IPS-15b (cell line): ENCODE measurements around the gene IL17A.
"Not testable (repeated sequence)": the region's sequence is repeated elsewhere in the genome, so short reads cannot be mapped to it uniquely, and the experiment has no call there.

Experiments used
- H3K27me3 ChIP-seq: one replicate; pipeline ENCODE4 v1.6.1; 2013; ENCODE audit warnings: low read length; ENCODE audit not compliant: control insufficient read depth, insufficient read depth
- H3K36me3 ChIP-seq: one replicate; pipeline ENCODE4 v1.6.1; 2013; ENCODE audit warnings: low read length; ENCODE audit not compliant: control insufficient read depth, insufficient read depth
- H3K4me1 ChIP-seq: one replicate; pipeline ENCODE4 v1.6.1; 2013; ENCODE audit warnings: mild to moderate bottlenecking, low read length; ENCODE audit not compliant: control insufficient read depth, insufficient read depth
- H3K4me3 ChIP-seq: one replicate; pipeline ENCODE4 v1.5.1; 2013; ENCODE audit warnings: low read depth, low read length
- H3K9ac ChIP-seq: one replicate; pipeline ENCODE4 v1.6.1; 2013; ENCODE audit warnings: low read depth, mild to moderate bottlenecking, low read length
- H3K9me3 ChIP-seq: one replicate; pipeline ENCODE4 v1.6.1; 2013; ENCODE audit warnings: mild to moderate bottlenecking, low read length; ENCODE audit not compliant: control insufficient read depth, insufficient read depth

Gene IL17A

DNA sequence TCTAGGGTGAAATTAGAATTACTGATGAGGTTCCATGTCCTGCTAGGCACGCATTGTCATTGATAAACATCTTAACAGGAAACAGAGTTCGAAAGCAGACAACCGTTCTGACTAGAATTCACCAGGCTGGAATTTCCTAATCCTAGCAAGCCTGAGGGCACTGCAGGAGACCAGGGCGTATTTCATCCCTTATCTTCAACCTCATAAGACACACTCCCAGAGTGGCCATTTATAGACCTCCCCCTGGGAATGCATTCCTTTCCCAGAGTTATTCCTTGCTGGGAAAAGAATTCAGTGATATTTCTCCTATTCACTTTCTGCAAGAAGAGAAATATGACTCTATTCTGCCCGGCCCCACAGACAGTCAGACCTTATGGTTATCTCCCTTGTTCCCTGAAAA lies 13.9 kb downstream of the IL17A start:
- H3K4me3 ChIP-seq, H3K27me3 ChIP-seq, H3K9ac ChIP-seq, H3K9me3 ChIP-seq, H3K4me1 ChIP-seq, H3K36me3 ChIP-seq: not testable (repeated sequence)

DNA sequence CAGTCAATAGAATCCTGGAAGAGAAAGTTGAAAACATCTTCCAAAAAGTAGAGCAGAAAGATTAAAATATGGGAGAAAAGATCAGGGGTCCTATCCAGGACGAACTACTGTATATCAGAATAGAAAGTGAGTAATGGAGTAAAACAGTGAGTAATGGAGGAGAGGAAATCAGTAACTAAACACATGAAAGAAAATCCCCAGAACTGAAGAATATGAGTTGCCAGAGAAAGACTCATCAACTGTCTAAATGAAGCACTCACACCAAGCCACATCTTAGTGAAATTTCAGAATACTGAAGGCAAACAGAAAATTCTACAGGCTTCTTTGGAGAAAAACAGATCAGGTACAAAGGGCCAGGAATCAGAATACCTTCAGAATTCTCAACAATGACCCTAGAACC lies 14.9 kb downstream of the IL17A start:
- H3K27me3 ChIP-seq = no peaks in the 10 kb centered on the region
- no peak overlapping the region for H3K9ac ChIP-seq
- H3K9me3 ChIP-seq = no peaks in the 10 kb centered on the region
- no peaks in the 10 kb centered on the region for H3K36me3 ChIP-seq
- no peaks in the 10 kb centered on the region for H3K4me1 ChIP-seq
- no peak overlapping the region for H3K4me3 ChIP-seq

GRCh38 chr6:52201493-52201892 lies 15.3 kb downstream of the IL17A start:
- Histone ChIP-seq H3K4me3 (no peak overlapping the region), H3K4me1 (no peaks in the 10 kb centered on the region), H3K27me3 (no peaks in the 10 kb centered on the region), H3K9ac (no peak overlapping the region), H3K9me3 (no peaks in the 10 kb centered on the region), H3K36me3 (no peaks in the 10 kb centered on the region)

DNA sequence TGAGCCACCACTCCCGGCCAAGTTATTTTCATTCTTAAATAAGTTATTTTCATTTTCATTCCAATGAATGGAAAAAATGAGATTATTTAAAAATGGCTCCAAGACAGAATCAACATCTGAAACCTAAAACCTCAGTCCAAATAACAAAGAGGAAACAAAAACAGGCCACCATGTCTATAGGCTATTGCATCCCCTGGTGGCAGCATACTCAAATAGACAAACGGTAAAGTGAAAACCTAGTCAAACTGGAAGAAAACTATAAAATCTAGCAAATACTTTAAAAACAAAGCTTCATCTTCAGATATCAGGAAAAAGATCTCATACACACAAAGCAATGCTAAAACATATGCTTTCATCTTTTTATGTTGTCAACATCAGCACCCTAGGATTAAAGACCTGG lies 20.9 kb downstream of the IL17A start:
- no peak overlapping the region for H3K9ac ChIP-seq
- H3K36me3 ChIP-seq = no peaks in the 10 kb centered on the region
- no peak overlapping the region for H3K4me3 ChIP-seq
- H3K4me1 ChIP-seq = no peaks in the 10 kb centered on the region
- no peaks in the 10 kb centered on the region for H3K27me3 ChIP-seq
- H3K9me3 ChIP-seq = no peaks in the 10 kb centered on the region

- no peaks in the 10 kb centered on the region for H3K27me3 ChIP-seq
- no peaks in the 10 kb centered on the region for H3K9me3 ChIP-seq
- no peak overlapping the region for H3K4me3 ChIP-seq
- no peaks in the 10 kb centered on the region for H3K36me3 ChIP-seq
- H3K9ac ChIP-seq = no peak overlapping the region
- no peaks in the 10 kb centered on the region for H3K4me1 ChIP-seq
Measured at GRCh38 chr6:52208612-52209011, 22.4 kb downstream of the IL17A start.

- no peaks in the 10 kb centered on the region for H3K4me1 ChIP-seq
- H3K4me3 ChIP-seq = no peak overlapping the region
- H3K9ac ChIP-seq = no peak overlapping the region
- no peaks in the 10 kb centered on the region for H3K27me3 ChIP-seq
- no peaks in the 10 kb centered on the region for H3K36me3 ChIP-seq
- no peaks in the 10 kb centered on the region for H3K9me3 ChIP-seq
Measured at GRCh38 chr6:52209770-52210169, 23.6 kb downstream of the IL17A start.

GRCh38 chr6:52210227-52210626 lies 24.1 kb downstream of the IL17A start:
- Histone ChIP-seq H3K27me3 (no peaks in the 10 kb centered on the region), H3K9ac (no peak overlapping the region), H3K4me3 (no peak overlapping the region), H3K36me3 (no peaks in the 10 kb centered on the region), H3K4me1 (no peaks in the 10 kb centered on the region), H3K9me3 (no peaks in the 10 kb centered on the region)

GRCh38 chr6:52213127-52213526 lies 27.0 kb downstream of the IL17A start:
- no peaks in the 10 kb centered on the region for H3K9me3 ChIP-seq
- no peak overlapping the region for H3K9ac ChIP-seq
- no peaks in the 10 kb centered on the region for H3K27me3 ChIP-seq
- H3K36me3 ChIP-seq = no peaks in the 10 kb centered on the region
- no peaks in the 10 kb centered on the region for H3K4me1 ChIP-seq
- H3K4me3 ChIP-seq = no peak overlapping the region

DNA sequence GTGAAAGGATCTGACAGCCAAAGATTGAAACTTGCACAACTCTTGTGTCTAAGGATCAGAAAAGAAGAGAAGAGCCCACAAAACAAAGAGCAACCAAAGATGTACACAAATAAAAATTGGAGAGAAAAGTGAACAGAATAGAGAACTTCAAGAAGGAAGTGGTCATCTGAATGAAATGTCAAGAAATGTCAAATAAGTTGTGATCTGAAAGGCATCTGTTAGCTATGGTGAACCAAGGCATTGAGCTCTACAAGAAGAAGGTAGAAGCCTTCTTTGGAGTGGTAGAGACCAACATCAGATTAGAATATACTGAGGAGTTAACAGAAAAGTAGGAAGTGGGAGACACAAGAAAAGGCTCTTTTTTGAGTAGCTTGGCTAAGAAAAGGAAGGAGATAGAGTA lies 29.6 kb downstream of the IL17A start:
- no peaks in the 10 kb centered on the region for H3K36me3 ChIP-seq
- no peak overlapping the region for H3K9ac ChIP-seq
- no peak overlapping the region for H3K4me3 ChIP-seq
- H3K27me3 ChIP-seq = no peaks in the 10 kb centered on the region
- H3K4me1 ChIP-seq = no peaks in the 10 kb centered on the region
- H3K9me3 ChIP-seq = no peaks in the 10 kb centered on the region

DNA sequence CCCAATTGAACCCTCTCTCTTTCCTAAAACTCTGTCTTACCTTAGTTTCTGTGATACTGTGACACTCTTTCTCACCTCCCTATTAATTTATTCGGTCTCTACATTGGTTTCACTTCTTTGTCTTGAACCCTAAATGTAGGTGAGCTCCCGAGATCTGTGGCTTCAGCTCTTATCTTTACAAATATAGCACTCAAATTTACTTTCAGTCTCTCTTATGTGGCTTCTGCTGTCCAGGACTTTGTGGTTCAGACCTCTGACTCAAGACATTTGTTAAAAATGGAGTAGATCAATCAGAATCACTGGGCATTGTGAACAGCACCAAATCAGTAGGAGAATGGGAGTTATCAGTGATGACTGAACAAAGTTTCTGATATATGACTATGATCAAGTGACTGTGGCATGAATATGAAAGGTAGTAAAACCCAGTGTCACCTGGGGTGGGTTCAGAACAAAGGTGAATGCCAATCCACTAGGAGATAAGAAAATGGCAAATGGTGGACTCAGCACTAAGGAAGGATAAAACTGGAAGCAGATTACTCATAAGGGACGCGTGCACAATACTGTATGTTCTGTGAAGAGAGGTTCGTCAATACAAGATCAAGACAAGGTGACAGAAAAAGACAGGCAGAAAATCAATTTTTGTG lies 30.9 kb downstream of the IL17A start:
- Histone ChIP-seq H3K4me1 (no peaks in the 10 kb centered on the region), H3K9me3 (no peaks in the 10 kb centered on the region), H3K9ac (no peak overlapping the region), H3K27me3 (no peaks in the 10 kb centered on the region), H3K36me3 (no peaks in the 10 kb centered on the region), H3K4me3 (no peak overlapping the region)

GRCh38 chr6:52217761-52218160 lies 31.6 kb downstream of the IL17A start:
- H3K36me3 ChIP-seq = no peaks in the 10 kb centered on the region

GRCh38 chr6:52221302-52221701 lies 35.1 kb downstream of the IL17A start:
- Histone ChIP-seq H3K4me3 (no peak overlapping the region), H3K36me3 (no peaks in the 10 kb centered on the region), H3K27me3 (no peaks in the 10 kb centered on the region), H3K9ac (no peak overlapping the region), H3K4me1 (no peaks in the 10 kb centered on the region), H3K9me3 (no peaks in the 10 kb centered on the region)

More at GRCh38 chr6:52217761-52218160, 31.6 kb downstream of the IL17A start:
- Histone ChIP-seq H3K4me1 (no peaks in the 10 kb centered on the region), H3K4me3 (no peak overlapping the region), H3K9me3 (no peaks in the 10 kb centered on the region), H3K9ac (no peak overlapping the region), H3K27me3 (no peaks in the 10 kb centered on the region)
